Stimulated activated CD8-positive, alpha-beta memory T cell treated with anti-CD3 and anti-CD28 coated beads, Interleukin-15, amount 100 ng/mL, for 48 hours (primary cell): Measurements from ENCODE around the gene PODXL2.
"Not testable (repeated sequence)": the region's sequence is repeated elsewhere in the genome, so short reads cannot be mapped to it uniquely, and the experiment has no call there.

Experiments
- DNase-seq, 2 donors: peaks; one replicate each; pipeline ENCODE4 v3.0.0-alpha.2; 2020; ENCODE audit warnings: low read depth in 2 of 2

PODXL2 gene

DNA sequence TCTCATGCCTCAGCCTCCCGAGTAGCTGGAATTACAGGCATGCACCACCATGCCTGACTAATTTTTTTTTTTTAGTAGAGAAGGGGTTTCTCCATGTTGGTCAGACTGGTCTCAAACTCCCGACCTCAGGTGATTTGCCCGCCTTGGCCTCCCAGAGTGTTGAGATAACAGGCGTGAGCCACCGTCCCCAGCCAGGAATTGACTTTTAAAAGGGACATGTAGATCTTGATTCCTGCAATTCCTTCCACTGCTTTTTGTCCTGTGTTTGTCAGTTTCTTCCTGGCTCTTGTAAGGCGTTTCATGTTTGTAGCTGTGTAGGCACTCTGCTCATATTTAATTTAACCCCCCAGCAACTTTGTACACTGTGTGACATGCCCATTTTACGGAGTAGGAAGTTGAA, 23.4 kb upstream of the PODXL2 start:
- not testable (repeated sequence) for DNase-seq

DNA sequence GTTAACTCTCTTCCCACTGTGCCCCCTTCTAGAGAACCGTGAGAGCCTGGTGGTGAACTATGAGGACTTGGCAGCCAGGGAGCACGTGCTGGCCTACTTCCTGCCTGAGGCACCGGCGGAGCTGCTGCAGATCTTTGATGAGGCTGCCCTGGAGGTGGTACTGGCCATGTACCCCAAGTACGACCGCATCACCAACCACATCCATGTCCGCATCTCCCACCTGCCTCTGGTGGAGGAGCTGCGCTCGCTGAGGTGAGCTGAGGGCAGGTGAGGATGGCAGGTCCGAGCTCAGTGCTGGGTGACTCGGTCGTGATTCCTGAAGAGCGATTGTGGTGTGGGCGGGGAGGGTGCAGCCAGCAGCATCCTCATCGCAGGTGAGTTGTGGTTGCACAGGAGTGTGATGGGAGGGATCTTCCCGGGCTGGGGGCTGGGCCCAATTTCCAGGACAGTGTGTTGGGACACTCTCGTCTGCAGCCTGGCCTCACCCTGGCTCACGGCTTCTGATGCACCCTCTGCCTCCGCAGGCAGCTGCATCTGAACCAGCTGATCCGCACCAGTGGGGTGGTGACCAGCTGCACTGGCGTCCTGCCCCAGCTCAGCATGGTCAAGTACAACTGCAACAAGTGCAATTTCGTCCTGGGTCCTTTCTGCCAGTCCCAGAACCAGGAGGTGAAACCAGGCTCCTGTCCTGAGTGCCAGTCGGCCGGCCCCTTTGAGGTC, 22.7 kb upstream of the PODXL2 start:
- no peak for DNase-seq

DNA sequence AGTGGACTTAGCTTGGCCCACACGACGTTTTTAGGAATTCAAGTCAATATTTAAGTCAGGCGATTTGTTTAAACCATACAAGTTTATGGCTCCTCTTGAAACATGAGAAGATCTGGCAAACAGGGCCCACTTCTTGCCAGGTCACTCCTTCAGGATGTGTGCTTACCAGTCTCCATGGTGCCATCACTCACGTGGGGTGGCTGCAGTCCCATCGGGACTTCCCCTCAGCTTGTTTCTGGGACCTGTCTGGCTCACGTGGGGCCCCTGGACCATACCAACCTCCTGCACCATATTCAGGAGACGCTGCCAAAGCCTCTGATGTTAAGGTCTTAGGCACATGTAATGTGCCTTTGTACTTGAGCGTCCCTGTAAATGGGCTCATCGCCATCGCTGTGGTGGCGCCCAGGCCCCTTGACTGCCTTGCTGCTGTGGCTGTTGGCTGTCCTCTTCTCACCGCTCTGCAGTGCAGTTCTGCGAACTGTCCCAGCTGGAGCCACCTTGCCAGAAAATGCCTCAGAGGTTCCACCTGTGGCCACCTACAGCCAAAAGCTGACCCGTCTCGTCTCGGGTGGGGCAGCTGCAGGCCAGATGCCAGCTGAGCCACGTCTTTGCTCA, 21.9 kb upstream of the PODXL2 start:
- DNase-seq: no peak

DNA sequence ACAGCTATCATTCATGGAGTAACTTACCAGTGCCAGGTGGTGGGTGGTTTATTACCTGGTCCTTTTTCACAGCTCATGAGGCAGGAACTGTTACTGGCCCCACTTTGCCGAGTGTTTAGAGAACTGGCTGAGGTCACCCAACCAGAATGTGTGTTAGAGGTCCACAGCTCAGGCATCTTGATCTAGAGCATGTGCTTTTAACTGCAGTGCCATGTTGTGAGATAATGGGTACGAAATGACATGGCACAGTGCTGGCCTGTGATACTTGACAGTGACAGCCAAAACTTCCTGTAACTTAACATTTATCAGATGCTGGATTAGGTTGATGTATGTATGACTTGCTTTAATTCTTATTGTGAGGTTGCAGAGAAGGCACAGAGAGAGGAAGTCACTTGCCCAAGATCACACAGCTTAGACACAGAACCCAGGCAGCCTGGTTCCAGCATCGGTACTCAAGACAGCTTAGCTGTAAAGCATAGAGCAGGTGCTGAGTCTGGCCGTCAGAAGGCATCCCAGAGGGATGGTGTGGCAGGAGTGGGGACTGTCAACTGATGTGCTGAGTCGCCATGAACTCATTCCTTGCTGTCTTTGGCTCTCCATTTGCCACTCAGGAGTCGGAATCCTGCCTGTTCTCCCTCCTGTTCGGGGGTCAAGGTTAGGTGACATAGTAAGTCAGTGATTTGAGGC, 21.2 kb upstream of the PODXL2 start:
- DNase-seq: no peak

DNA sequence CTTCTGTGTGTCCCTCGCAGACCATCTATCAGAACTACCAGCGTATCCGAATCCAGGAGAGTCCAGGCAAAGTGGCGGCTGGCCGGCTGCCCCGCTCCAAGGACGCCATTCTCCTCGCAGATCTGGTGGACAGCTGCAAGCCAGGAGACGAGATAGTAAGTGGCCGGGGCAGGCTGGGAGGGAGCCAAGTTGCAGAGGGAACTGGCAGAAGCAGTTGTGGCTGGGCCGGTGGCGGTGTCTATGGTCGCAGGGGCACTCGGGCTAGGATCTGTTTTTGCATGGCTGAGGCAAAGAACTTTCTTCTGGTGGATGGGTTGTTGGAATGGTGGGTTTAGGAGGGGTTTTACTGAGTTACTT, 20.6 kb upstream of the PODXL2 start:
- DNase-seq: no peak

DNA sequence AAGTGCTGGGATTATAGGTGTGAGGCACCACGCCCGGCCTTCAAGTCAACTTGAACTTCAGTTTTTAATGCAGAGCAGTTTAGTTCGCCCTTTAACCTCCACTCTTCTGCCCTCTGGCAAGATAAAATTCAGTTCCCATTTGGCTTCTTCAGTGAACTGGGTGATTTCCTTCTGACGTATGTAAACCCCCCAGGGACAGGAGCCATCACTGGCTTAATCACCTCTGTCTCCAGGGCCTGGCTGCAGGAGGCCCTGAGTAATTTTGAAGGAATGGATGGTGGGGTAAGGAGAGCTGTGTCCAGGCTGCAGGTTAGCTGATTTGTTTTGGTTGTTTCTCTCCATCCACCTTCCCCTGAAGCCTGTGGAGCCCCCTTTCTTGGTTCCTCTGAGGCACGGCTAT, 18.9 kb upstream of the PODXL2 start:
- DNase-seq: no peak

DNA sequence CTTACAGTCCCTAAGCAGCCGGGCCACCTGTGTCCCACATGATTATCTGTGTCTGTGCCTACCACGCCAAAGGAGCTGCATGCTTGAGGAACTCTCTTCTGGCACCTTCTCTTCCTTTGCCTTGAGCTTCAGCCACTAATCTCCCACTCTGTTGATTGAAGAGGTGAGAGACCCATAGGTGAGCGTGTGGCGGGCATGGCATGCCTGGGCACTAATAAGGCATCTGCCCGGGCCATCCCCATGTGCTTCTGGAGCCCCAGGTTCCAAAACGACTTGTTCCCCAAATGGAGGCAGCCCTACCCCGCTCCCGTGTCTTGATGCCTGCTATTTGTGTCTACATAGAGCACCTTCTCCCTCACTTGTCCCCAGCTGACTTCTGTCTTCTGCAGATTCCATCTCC, 17.7 kb upstream of the PODXL2 start:
- no peak for DNase-seq

DNA sequence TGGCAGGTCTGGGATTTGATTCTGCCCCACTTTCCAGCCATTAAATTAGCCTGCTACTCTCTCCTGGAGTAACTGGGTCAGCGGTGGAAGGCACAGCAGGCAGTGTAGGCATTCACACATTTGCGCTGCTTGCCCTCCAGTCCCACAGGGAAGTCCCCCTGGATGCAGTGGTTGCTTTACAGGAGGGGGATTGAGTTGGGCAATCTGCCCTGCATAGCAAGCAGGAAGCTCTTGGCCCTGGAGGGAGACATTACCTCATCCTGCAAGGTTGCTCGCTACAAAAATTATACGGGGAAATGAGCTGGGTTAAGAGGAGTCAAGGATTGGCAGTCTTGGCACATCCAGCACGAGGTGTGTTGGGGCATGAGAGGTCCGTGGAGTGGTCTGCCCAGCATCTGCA, 16.0 kb upstream of the PODXL2 start:
- no peak for DNase-seq

DNA sequence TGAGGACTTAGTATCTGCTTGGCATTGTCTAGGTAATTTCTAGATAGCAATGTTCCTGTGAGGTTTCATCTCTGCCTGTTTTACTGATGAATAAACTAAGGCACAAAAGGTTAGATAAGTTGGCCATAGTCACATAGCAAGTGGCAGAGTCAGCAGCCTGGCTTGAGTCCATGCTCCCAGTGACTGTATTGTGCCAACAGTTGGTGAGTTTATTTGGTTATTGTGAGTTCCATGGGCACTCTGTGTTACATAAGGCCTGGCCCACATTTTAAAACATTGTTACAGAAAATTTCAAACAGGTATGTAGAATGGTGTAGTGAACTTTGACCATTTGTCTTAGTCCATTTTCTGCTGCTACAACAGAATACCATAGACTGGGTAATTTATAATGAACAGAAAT, 15.6 kb upstream of the PODXL2 start:
- no peak for DNase-seq

DNA sequence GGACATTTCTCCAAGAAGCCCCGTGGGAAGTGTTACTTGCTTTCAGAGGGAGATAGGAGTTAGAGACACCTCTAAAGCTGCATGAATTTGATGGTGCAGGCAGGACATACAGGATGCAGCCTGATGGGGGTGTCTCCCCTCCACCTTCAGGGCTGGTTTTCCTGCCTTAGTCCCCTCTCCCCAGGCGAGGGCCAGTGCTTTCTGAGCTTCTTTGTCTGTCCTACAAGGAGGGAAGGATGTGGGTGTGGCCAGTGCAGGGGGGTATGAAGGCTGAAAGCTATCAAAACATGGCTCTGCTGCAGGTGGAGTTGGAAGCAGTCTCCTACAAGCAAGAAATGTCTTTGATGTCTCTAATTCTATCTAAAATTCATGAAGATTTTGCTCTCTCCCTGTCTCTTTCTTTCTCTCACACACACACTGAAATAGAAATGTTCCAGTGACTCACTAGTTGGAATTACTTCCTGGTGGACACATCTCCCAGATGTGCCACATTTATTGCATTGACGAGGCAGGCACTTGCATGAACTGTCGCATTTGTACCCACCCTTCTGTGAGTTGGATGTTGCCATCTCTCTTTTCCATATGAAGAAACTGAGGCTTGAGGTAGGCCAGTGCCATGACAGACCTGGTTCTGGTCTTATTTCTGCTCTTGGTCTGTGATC, 13.9 kb upstream of the PODXL2 start:
- no peak for DNase-seq

DNA sequence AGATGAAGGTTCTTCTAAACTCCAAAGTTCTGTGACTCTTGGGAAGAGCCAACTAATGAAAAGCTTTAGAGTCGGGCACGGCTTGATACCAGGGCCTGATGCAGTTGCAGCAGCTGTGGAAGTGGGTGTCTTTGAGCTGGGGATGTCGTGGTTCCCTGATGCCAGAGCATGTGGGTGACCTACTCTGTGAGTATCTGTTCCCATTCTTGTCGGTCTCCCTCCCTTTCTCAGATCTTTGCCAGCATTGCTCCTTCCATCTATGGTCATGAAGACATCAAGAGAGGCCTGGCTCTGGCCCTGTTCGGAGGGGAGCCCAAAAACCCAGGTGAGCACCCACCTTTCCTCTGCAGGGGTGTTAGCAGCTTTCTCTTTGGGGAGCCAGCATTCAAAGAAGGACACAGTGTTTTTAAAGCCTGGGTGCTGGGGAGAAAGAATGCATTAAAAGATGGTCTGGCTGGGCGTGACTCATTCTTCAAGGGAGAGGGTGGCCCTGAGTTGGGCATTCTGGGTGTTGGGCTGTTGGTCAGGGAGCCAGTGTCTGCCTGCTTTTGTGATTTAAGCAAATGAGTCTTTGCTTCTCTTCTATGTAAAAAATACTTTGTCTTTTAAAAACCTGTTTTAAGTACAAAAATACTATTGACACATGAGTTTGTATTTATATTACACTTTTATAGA, 13.2 kb upstream of the PODXL2 start:
- DNase-seq: no peak

DNA sequence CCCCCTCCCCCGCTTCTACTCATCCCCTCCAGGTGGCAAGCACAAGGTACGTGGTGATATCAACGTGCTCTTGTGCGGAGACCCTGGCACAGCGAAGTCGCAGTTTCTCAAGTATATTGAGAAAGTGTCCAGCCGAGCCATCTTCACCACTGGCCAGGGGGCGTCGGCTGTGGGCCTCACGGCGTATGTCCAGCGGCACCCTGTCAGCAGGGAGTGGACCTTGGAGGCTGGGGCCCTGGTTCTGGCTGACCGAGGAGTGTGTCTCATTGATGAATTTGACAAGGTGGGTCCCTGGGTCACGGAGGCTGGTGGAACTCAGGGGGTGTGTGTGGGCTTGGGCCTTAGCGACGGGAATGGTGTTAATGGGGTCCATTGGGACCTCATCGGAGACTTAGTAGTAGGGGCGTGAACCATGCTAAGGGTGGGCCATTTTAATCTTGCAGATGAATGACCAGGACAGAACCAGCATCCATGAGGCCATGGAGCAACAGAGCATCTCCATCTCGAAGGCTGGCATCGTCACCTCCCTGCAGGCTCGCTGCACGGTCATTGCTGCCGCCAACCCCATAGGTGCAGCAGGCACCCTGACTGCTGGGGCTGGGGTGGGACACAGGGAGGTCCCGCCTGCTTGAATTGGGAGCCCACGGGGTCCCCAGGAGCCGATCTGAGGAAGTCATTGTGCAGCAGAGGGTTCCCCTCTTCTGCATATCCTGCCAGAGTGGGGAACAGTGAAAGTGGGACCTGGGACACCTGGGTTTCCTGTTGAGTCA, 12.0 kb upstream of the PODXL2 start:
- DNase-seq: no peak

DNA sequence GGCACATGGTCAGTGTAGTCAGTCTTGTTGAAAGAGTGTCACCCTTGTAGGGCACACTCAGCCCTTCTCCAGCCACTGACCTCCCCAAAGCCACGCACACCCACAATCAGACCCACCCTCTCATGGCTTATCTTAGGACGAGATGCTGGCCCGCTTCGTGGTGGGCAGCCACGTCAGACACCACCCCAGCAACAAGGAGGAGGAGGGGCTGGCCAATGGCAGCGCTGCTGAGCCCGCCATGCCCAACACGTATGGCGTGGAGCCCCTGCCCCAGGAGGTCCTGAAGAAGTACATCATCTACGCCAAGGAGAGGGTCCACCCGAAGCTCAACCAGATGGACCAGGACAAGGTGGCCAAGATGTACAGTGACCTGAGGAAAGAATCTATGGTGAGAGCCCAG, 10.1 kb upstream of the PODXL2 start:
- no peak for DNase-seq

DNA sequence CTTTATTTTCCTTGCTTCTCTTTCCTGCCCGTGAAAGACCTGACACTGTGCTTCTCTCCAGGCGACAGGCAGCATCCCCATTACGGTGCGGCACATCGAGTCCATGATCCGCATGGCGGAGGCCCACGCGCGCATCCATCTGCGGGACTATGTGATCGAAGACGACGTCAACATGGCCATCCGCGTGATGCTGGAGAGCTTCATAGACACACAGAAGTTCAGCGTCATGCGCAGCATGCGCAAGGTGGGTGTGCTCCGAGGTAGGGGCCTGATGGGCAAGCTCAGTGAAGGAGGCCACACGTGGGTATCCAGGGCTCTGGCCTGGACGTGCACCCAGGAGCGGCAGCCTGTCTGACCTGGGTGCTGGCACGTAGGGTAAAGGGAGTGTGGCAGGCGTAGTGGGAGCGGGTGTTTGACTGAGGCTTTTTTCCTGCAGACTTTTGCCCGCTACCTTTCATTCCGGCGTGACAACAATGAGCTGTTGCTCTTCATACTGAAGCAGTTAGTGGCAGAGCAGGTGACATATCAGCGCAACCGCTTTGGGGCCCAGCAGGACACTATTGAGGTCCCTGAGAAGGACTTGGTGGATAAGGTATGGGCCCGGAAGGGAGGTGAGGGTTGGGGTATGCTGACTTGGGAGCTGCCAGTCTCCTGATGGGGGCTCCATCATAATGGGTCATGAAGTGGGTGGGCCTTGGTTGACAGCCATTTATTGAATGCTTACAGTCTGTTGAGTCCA, 8.2 kb upstream of the PODXL2 start:
- no peak for DNase-seq

DNA sequence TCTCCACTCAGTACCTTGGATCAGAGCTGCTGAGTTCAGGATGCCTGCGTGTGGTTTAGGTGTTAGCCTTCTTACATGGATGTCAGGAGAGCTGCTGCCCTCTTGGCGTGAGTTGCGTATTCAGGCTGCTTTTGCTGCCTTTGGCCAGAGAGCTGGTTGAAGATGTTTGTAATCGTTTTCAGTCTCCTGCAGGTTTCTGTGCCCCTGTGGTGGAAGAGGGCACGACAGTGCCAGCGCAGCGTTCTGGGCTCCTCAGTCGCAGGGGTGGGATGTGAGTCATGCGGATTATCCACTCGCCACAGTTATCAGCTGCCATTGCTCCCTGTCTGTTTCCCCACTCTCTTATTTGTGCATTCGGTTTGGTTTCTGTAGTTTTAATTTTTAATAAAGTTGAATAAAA, 7.0 kb upstream of the PODXL2 start:
- DNase-seq: no peak

DNA sequence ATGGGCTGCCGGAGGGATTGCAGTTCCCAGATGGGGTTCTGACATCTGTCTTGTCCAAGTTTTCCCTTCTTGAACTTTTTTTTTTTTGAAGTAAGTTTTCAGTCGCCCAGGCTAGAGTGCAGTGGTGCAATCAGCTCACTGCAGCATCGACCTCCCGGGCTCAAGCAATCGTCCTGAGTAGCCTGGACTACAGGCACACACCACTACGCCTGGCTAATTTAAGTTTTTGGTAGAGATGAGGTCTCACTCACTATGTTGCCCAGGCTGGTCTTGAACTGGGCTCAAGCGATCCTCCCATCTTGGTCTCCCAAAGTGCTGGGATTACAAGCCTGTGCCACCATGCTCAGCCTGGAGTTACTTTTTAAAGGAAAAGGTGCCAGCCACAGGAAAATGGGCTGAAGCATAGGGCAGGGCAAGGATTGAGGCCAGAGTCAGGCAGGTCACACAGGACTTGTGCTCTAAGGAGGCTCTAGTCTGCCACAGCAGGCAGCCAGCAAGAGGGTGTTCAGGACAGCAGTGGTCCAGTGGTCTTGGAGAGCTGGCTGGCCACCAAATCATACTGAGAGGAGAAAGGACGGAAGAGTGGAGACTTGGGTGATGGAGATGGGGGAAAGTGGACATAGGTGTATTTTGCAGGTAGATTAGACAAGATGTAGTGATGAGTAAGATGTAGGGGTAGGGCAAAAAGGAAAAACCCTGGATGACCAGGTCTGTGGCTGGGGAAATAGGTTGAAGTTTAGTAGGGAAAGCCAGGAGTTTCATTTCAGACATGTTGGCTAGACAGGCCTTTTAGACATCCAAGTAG, 6.0 kb upstream of the PODXL2 start:
- no peak for DNase-seq

DNA sequence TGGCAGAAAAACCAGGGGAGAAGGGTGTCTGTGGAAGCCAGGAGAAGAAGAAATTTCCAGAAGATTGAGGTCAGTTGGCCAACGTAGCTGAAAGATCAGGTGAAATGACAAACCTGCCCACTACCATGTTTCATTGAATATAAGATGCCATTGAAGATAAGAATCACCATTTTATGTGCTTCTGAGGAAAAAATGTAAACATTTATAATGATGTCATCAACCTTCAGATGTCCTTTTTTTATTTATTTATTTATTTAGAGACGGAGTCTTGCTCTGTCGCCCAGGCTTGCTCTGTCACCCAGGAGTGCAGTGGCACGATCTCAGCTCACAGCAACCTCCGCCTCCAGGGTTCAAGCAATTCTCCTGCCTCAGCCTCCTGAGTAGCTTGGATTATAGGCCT, 4.9 kb upstream of the PODXL2 start:
- DNase-seq: no peak

DNA sequence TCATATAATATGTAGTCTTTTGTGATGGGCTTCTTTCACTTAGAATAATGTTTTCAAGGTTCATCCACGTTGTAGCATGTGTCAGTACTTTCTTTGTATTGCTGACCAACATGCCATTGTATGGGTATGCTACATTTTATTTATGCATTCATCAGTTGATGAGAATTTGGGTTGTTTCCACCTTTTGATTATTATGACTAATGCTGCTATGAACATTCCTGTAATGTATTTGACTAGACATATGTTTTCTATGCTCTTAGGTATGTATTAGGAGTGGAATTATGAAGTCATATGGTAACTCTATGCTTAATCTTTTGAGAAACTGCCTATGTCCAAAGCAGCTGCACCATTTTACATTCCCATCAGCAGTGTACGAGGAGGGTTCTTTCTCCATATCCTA, 3.2 kb upstream of the PODXL2 start:
- no peak for DNase-seq

DNA sequence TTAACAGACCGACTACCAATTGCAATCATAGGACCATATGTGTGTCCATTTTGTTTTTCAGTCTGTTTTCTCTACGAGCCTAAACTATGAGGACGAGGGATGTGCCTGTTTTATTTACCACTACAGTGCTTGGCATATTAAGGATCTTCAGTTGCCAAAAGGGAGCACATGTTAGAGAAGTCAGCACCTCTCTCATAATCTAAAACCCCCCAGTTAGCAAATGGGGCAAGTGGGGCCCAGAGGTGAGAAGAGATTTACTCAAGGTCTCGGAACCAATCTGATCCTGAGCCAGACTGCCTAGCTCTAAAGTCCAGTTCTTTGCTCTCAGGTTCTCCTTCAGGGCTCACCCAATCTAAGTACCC, 578 bp upstream of the PODXL2 start:
- no peak for DNase-seq
